ENCODE results near the gene PRPF6.
"Not testable (repeated sequence)": the region's sequence is repeated elsewhere in the genome, so short reads cannot be mapped to it uniquely, and the experiment has no call there.

DNA sequence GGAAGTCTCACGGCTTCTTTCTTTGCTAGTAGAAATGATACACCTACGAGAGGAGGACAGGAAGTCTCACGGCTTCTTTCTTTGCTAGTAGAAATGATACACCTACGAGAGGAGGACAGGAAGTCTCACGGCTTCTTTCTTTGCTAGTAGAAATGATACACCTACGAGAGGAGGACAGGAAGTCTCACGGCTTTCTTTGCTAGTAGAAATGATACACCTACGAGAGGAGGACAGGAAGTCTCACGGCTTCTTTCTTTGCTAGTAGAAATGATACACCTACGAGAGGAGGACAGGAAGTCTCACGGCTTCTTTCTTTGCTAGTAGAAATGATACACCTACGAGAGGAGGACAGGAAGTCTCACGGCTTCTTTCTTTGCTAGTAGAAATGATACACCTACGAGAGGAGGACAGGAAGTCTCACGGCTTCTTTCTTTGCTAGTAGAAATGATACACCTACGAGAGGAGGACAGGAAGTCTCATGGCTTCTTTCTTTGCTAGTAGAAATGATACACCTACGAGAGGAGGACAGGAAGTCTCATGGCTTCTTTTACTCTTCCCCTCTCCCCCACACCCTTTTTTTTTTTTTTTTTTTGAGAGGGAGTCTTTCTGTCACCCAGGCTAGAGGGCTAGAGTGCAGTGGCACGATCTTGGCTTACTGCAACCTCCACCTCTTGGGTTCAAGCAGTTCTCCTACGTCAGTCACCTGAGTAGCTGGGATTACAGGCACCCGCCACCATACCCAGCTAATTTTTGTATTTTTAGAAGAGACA, 31.6 kb downstream of the PRPF6 start:
- TF ChIP-seq, protein P1, sequence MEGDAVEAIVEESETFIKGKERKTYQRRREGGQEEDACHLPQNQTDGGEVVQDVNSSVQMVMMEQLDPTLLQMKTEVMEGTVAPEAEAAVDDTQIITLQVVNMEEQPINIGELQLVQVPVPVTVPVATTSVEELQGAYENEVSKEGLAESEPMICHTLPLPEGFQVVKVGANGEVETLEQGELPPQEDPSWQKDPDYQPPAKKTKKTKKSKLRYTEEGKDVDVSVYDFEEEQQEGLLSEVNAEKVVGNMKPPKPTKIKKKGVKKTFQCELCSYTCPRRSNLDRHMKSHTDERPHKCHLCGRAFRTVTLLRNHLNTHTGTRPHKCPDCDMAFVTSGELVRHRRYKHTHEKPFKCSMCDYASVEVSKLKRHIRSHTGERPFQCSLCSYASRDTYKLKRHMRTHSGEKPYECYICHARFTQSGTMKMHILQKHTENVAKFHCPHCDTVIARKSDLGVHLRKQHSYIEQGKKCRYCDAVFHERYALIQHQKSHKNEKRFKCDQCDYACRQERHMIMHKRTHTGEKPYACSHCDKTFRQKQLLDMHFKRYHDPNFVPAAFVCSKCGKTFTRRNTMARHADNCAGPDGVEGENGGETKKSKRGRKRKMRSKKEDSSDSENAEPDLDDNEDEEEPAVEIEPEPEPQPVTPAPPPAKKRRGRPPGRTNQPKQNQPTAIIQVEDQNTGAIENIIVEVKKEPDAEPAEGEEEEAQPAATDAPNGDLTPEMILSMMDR (IDR thresholded peaks at IDR 0.05): not testable (repeated sequence)
- not testable (repeated sequence) for TF ChIP-seq EZH2 (IDR thresholded peaks at IDR 0.05; ENCODE audit: borderline replicate concordance, insufficient read depth, low read depth, low read length, poor library complexity, severe bottlenecking)
